ENCODE measurements around the gene GPC1.

GPC1 gene

DNA sequence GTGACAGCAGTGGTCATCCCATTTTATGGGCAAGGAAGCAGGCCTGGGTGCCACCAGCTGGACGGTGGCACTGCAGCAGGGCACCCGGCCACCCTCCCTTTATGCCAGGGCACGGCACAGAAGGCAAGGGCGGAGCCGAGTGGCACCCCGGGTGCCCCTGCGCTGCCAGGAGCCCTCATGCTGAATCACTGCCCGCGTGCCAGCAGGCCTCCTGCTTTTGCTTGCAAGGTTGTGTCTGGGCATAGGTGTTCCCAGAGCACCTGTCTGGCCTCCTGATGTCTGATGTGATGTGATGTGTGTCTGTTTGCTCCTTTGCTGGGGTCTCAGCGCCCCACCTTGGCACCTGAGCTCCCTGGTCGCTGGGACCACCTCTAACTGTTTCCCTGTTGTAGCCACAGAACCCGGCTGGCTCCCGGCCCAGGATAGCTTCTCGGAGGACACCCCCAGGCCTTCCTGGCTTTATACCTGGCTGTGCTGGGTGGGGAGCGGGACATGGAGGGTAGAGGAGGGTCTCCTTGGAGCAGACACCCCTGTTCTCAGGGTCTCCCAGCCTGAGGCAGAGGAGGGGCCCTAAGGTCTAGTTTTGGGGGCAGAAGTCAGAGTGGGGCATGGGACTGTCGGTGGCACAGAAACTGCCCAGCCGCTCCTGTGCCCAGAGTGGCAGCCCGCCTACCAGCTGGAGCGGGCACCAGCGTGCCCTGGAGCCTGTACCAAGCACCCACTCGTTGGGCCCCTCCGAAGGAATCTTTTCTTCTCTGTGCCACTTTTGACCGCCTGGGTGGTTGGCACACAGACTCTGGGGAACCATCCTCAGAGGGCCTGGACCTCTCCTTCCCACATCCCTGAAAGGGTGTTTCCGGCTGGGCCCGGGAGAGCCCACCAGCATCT, 3.6 kb downstream of the GPC1 start:
- TF ChIP-seq CREB5 (CRISPR knock-in tag; IDR thresholded peaks at IDR 0.05; ENCODE audit: low read depth) (no peak), ZNF565 (CRISPR knock-in tag; conservative IDR thresholded peaks at IDR 0.05; ENCODE audit: low read depth) (no peak), PATZ1 (CRISPR knock-in tag; IDR thresholded peaks at IDR 0.05; ENCODE audit: borderline replicate concordance) (no peak), ISL1 (CRISPR knock-in tag; IDR thresholded peaks at IDR 0.05) (no peak), ZNF8 (CRISPR knock-in tag; IDR thresholded peaks at IDR 0.05) (no peak), SNAI2 (CRISPR knock-in tag; IDR thresholded peaks at IDR 0.05) (no peak), TOX (CRISPR knock-in tag; IDR thresholded peaks at IDR 0.05; ENCODE audit: borderline replicate concordance) (no peak), OSR1 (CRISPR knock-in tag; IDR thresholded peaks at IDR 0.05) (no peak), ZFP3 (CRISPR knock-in tag; IDR thresholded peaks at IDR 0.05) (no peak), CSDC2 (CRISPR knock-in tag; IDR thresholded peaks at IDR 0.05) (no peak), ZFP30 (CRISPR knock-in tag; IDR thresholded peaks at IDR 0.05) (no peak), ESRRG (CRISPR knock-in tag; IDR thresholded peaks at IDR 0.05) (no peak)
- TF ChIP-seq, protein P1, sequence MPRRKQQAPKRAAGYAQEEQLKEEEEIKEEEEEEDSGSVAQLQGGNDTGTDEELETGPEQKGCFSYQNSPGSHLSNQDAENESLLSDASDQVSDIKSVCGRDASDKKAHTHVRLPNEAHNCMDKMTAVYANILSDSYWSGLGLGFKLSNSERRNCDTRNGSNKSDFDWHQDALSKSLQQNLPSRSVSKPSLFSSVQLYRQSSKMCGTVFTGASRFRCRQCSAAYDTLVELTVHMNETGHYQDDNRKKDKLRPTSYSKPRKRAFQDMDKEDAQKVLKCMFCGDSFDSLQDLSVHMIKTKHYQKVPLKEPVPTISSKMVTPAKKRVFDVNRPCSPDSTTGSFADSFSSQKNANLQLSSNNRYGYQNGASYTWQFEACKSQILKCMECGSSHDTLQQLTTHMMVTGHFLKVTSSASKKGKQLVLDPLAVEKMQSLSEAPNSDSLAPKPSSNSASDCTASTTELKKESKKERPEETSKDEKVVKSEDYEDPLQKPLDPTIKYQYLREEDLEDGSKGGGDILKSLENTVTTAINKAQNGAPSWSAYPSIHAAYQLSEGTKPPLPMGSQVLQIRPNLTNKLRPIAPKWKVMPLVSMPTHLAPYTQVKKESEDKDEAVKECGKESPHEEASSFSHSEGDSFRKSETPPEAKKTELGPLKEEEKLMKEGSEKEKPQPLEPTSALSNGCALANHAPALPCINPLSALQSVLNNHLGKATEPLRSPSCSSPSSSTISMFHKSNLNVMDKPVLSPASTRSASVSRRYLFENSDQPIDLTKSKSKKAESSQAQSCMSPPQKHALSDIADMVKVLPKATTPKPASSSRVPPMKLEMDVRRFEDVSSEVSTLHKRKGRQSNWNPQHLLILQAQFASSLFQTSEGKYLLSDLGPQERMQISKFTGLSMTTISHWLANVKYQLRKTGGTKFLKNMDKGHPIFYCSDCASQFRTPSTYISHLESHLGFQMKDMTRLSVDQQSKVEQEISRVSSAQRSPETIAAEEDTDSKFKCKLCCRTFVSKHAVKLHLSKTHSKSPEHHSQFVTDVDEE (CRISPR knock-in tag; IDR thresholded peaks at IDR 0.05) = no peak
- ATAC-seq = no peak

DNA sequence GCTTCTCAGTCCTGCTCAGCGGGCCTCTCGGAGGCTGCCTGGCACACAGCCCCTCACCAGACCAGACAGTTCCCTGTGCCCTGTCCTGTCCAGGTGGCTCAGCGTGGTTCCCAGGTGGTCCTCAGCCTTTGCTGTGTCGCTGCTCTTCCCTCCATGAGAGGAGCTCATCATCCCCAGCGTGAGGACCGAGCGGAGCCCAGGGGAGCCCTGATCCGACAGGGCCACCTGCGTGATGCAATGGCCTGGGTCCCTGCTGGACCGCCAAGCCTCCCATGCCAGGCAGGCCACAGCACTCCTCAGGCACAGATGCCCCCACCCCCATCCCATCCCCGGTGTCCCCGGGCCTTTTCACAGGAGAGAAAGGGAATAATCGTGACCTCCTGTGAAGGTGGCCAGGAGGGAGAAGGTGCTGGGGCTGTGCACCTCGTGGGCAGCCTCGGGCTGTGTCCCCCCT, 4.3 kb downstream of the GPC1 start:
- no peak for ATAC-seq
- TF ChIP-seq SNAI2 (CRISPR knock-in tag; IDR thresholded peaks at IDR 0.05) (no peak), ZFP3 (CRISPR knock-in tag; IDR thresholded peaks at IDR 0.05) (no peak), ISL1 (CRISPR knock-in tag; IDR thresholded peaks at IDR 0.05) (no peak), TOX (CRISPR knock-in tag; IDR thresholded peaks at IDR 0.05; ENCODE audit: borderline replicate concordance) (no peak), BACH2 (CRISPR knock-in tag; IDR thresholded peaks at IDR 0.05; ENCODE audit: borderline replicate concordance) (no peak), CREB5 (CRISPR knock-in tag; IDR thresholded peaks at IDR 0.05; ENCODE audit: low read depth) (no peak), ZNF70 (CRISPR knock-in tag; IDR thresholded peaks at IDR 0.05) (no peak)

DNA sequence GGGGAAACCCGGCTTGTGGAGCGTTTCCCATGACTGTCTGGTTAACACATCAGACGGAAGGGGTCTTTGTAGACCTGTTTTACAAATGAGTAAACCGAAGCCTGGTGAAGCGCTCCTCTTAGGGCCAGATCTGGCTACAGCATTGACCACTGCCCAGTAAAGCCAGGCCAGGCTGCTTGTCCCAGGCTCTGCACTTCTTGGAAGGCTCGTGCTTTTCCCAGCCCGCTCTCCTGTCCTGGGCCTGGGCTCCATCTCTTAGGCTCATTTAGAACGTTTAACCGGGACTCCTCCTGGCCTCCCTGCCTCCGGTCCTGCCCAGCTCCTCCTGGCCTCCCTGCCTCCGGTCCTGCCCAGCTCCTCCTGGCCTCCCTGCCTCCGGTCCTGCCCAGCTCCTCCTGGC, 4.8 kb downstream of the GPC1 start:
- ATAC-seq = no peak
- no peak for TF ChIP-seq ZFP30 (CRISPR knock-in tag; IDR thresholded peaks at IDR 0.05)
- no peak for TF ChIP-seq TOX (CRISPR knock-in tag; IDR thresholded peaks at IDR 0.05; ENCODE audit: borderline replicate concordance)
- TF ChIP-seq ISL1 (CRISPR knock-in tag; IDR thresholded peaks at IDR 0.05) = no peak
- no peak for TF ChIP-seq ARNTL (CRISPR knock-in tag; IDR thresholded peaks at IDR 0.05; ENCODE audit: borderline replicate concordance, low read depth)
- TF ChIP-seq ZNF565 (CRISPR knock-in tag; conservative IDR thresholded peaks at IDR 0.05; ENCODE audit: low read depth) = no peak
- TF ChIP-seq ESRRG (CRISPR knock-in tag; IDR thresholded peaks at IDR 0.05) = no peak
- TF ChIP-seq ZNF70 (CRISPR knock-in tag; IDR thresholded peaks at IDR 0.05) = no peak

- TF ChIP-seq CSRNP3 (CRISPR knock-in tag; IDR thresholded peaks at IDR 0.05) (no peak), CSDC2 (CRISPR knock-in tag; IDR thresholded peaks at IDR 0.05) (no peak), TCF4 (CRISPR knock-in tag; IDR thresholded peaks at IDR 0.05; ENCODE audit: borderline replicate concordance) (no peak), PATZ1 (CRISPR knock-in tag; IDR thresholded peaks at IDR 0.05; ENCODE audit: borderline replicate concordance) (no peak), ARNTL (CRISPR knock-in tag; IDR thresholded peaks at IDR 0.05; ENCODE audit: borderline replicate concordance, low read depth) (no peak)
- no peak for ATAC-seq
Measured at GRCh38 chr2:240440704-240441320, 5.3 kb downstream of the GPC1 start.
